HepG2 (cell line): ENCODE results near the gene MARS1. TPM values are rescaled to one million over a fixed set of nuclear protein-coding genes. Genes with fewer than 3 reads are reported as not detected.

Experiments
- CBFB ChIP-seq: sonication (generic); formaldehyde crosslinking; IDR thresholded peaks from 2 replicates; pipeline ENCODE4 v1.4.0; 2020; ENCODE audit warnings: missing genetic modification reagents
- FOXP1 ChIP-seq, 2 experiments: fragments of 450-650 bp in 1 of 2; IDR thresholded peaks; 2 replicates each; pipeline ENCODE4 v1.6.1; 2017 to 2018; ENCODE audit warnings: antibody characterized with exemption in 1 of 2
- FUBP1 ChIP-seq: sonication (generic); formaldehyde crosslinking; IDR thresholded peaks from 2 replicates; pipeline ENCODE4 v1.5.1; 2020; ENCODE audit warnings: missing genetic modification reagents, mild to moderate bottlenecking, borderline replicate concordance
- HNRNPL ChIP-seq: fragments of 200-400 bp; formaldehyde crosslinking; IDR thresholded peaks from 2 replicates; pipeline ENCODE4 v1.6.1; 2017; ENCODE audit warnings: mild to moderate bottlenecking, low read depth, low read length
- HOXA9 ChIP-seq: sonication (generic); formaldehyde crosslinking; IDR thresholded peaks from 2 replicates; pipeline ENCODE4 v1.8.1; 2022; ENCODE audit warnings: missing genetic modification reagents, mild to moderate bottlenecking, moderate library complexity, borderline replicate concordance
- MED1 ChIP-seq: sonication (generic); formaldehyde crosslinking; IDR thresholded peaks from 2 replicates; pipeline ENCODE4 v1.4.0; 2020; ENCODE audit warnings: missing genetic modification reagents
- MZF1 ChIP-seq: sonication (generic); formaldehyde crosslinking; IDR thresholded peaks from 2 replicates; pipeline ENCODE4 v1.8.1; 2023; ENCODE audit warnings: mild to moderate bottlenecking, missing genetic modification reagents, borderline replicate concordance
- NFYC ChIP-seq: IDR thresholded peaks from 2 replicates; pipeline ENCODE4 v1.6.1; 2016; ENCODE audit warnings: missing genetic modification reagents, missing compliant biosample characterization
- PAWR ChIP-seq: sonication (generic); formaldehyde crosslinking; IDR thresholded peaks from 2 replicates; pipeline ENCODE4 v1.4.0; 2020; ENCODE audit warnings: missing genetic modification reagents, mild to moderate bottlenecking, borderline replicate concordance
- RELA ChIP-seq: sonication (generic); formaldehyde crosslinking; IDR thresholded peaks from 2 replicates; pipeline ENCODE4 v1.4.0; 2020; ENCODE audit warnings: missing genetic modification reagents
- TCF7 ChIP-seq: sonication (generic); IDR thresholded peaks from 2 replicates; pipeline ENCODE4 v1.6.1; 2016; ENCODE audit warnings: antibody characterized with exemption, low read depth
- TFDP2 ChIP-seq: sonication (generic); formaldehyde crosslinking; IDR thresholded peaks from 2 replicates; pipeline ENCODE4 v1.4.0; 2020; ENCODE audit warnings: missing genetic modification reagents
- TSC22D2 ChIP-seq: sonication (generic); formaldehyde crosslinking; IDR thresholded peaks from 2 replicates; pipeline ENCODE4 v1.5.1; 2020; ENCODE audit warnings: missing genetic modification reagents, mild to moderate bottlenecking, borderline replicate concordance
- ZBTB14 ChIP-seq: sonication (generic); formaldehyde crosslinking; IDR thresholded peaks from 2 replicates; pipeline ENCODE4 v1.4.0; 2020; ENCODE audit warnings: missing genetic modification reagents
- ZGPAT ChIP-seq: IDR thresholded peaks from 2 replicates; pipeline ENCODE4 v1.6.1; 2016; ENCODE audit warnings: mild to moderate bottlenecking
- ZMYM2 ChIP-seq: sonication (generic); formaldehyde crosslinking; IDR thresholded peaks from 2 replicates; pipeline ENCODE4 v1.8.0; 2022; ENCODE audit warnings: mild to moderate bottlenecking, missing genetic modification reagents
- ZNF143 ChIP-seq: sonication (generic); formaldehyde crosslinking; IDR thresholded peaks from 2 replicates; pipeline ENCODE4 v1.4.0; 2020; ENCODE audit warnings: missing genetic modification reagents
- ZNF333 ChIP-seq: sonication (generic); formaldehyde crosslinking; IDR thresholded peaks from 2 replicates; pipeline ENCODE4 v1.4.0; 2020; ENCODE audit warnings: mild to moderate bottlenecking, missing genetic modification reagents, borderline replicate concordance
- ZNF543 ChIP-seq: sonication (generic); formaldehyde crosslinking; IDR thresholded peaks from 2 replicates; pipeline ENCODE4 v1.4.0; 2020; ENCODE audit warnings: mild to moderate bottlenecking, missing genetic modification reagents
- ZSCAN12 ChIP-seq: sonication (generic); formaldehyde crosslinking; IDR thresholded peaks from 2 replicates; pipeline ENCODE4 v1.9.0; 2021; ENCODE audit warnings: mild to moderate bottlenecking, missing genetic modification reagents
- polyA plus RNA-seq, 8 experiments: library from polyadenylated mRNA; depleted of rRNA in 3 of 8; stranded (reverse) in 7 of 8; unstranded in 1 of 8; fragments of >200 nt; fragmentation: Illumina TruSeq in 4 of 8; extraction: Trizol in 4 of 8; gene quantifications; 2 replicates each; pipeline versions ENCODE4 v1.2.1 to v1.2.3, GENCODE V29; 2011 to 2016; ENCODE audit warnings: low read depth in 4 of 8, missing spikeins in 1 of 8, mixed read lengths in 1 of 8; ENCODE audit not compliant: insufficient read depth in 1 of 8
- total RNA-seq, 5 experiments: library from RNA; depleted of rRNA; stranded (reverse); fragments of >200 nt; fragmentation: Illumina TruSeq; extraction: Trizol; gene quantifications; 2 replicates each; pipeline ENCODE4 v1.2.3, GENCODE V29; 2016; ENCODE audit warnings: low read depth in 1 of 5
- TF ChIP-seq, protein P1 (sequence below): sonication (generic); formaldehyde crosslinking; IDR thresholded peaks from 2 replicates; pipeline ENCODE4 v1.5.0; 2020; ENCODE audit warnings: mild to moderate bottlenecking, missing genetic modification reagents, borderline replicate concordance

Gene MARS1
- total and polyA plus RNA-seq, 2 of the 13 experiments (the other 11 are each of a cell fraction or from before 2014, with no cell fraction given): 115 to 181 TPM

GRCh38 chr12:57454566-57455373 lies 33.1 kb upstream of the MARS1 start, which contains the start of gene INHBE (continued):
- peak; percentile 63 for TF ChIP-seq ZNF543 (CRISPR knock-in tag)
- peak; percentile 73 for TF ChIP-seq ZGPAT (CRISPR knock-in tag)
- TF ChIP-seq ZBTB14 (CRISPR knock-in tag): no peak
- peak; percentile 66; the same call in 1 of the 2 replicates for TF ChIP-seq HOXA9
- TF ChIP-seq PAWR: no peak
- no peak for TF ChIP-seq FOXP1 (IDR thresholded peaks at IDR 0.05)
- TF ChIP-seq FOXP1 (CRISPR knock-in tag; IDR thresholded peaks at IDR 0.05): peak; percentile 67
- no peak; the same call in 1 of the 2 replicates for TF ChIP-seq TSC22D2 (CRISPR knock-in tag)
- TF ChIP-seq, protein P1, sequence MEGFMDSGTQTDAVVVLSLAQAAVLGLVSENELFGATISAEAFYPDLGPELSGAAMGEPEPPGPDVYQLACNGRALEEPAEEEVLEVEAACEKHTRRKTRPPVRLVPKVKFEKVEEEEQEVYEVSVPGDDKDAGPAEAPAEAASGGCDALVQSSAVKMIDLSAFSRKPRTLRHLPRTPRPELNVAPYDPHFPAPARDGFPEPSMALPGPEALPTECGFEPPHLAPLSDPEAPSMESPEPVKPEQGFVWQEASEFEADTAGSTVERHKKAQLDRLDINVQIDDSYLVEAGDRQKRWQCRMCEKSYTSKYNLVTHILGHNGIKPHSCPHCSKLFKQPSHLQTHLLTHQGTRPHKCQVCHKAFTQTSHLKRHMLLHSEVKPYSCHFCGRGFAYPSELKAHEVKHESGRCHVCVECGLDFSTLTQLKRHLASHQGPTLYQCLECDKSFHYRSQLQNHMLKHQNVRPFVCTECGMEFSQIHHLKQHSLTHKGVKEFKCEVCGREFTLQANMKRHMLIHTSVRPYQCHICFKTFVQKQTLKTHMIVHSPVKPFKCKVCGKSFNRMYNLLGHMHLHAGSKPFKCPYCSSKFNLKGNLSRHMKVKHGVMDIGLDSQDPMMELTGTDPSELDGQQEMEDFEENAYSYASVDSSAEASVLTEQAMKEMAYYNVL (CRISPR knock-in tag): peak; percentile 39; the same call in 1 of the 2 replicates
- peak; percentile 65 for TF ChIP-seq TFDP2
- no peak for TF ChIP-seq ZSCAN12 (CRISPR knock-in tag)
- 0 out of 2 replicates have a peak, but pooled peaks have one; percentile 67 for TF ChIP-seq MZF1 (CRISPR knock-in tag)
- TF ChIP-seq ZNF143: peak; percentile 3; the same call in 1 of the 2 replicates
- TF ChIP-seq MED1 (CRISPR knock-in tag): peak; percentile 91
- TF ChIP-seq CBFB (CRISPR knock-in tag): peak; percentile 28; the same call in 1 of the 2 replicates
- TF ChIP-seq RELA (CRISPR knock-in tag): no peak; the same call in 1 of the 2 replicates
- TF ChIP-seq HNRNPL: peak; percentile 98
- TF ChIP-seq FUBP1: peak; percentile 27; the same call in 1 of the 2 replicates
- no peak for TF ChIP-seq ZNF333 (CRISPR knock-in tag)
- TF ChIP-seq TCF7: peak; percentile 72; the same call in 1 of the 2 replicates
- no peak; the same call in 1 of the 2 replicates for TF ChIP-seq ZMYM2
- peak; percentile 88 for TF ChIP-seq NFYC (CRISPR knock-in tag)
